AG04449 (cell line): ENCODE measurements around the gene ZSCAN12.
A peak's percentile ranks its signal among the peaks of the same experiment; 100 is the strongest.

ENCODE experiments used
- CTCF ChIA-PET: fragments of 350-600 bp; formaldehyde crosslinking; extraction: SDS; loops from one replicate; lab custom pipeline; 2021; ENCODE audit warnings: antibody characterized with exemption; lab: Yijun Ruan, JAX
- POLR2A ChIA-PET: fragments of 400-600, 350-600 bp; formaldehyde crosslinking; extraction: SDS; loops from one replicate; lab custom pipeline; 2020; ENCODE audit warnings: antibody characterized with exemption, inconsistent platforms; lab: Yijun Ruan, JAX
- DNase-seq: peaks from one replicate; pipeline ENCODE4 v3.0.0-alpha.2; 2010; ENCODE audit warnings: low read depth, low spot score
- H3K4me3 ChIP-seq: 2 replicates; pipeline ENCODE4 v1.5.1; 2011; ENCODE audit warnings: low read depth, mild to moderate bottlenecking, control low read depth, low read length
- CTCF ChIP-seq: IDR thresholded peaks from one replicate; pipeline ENCODE4 v1.5.1; 2011; ENCODE audit warnings: mild to moderate bottlenecking, moderate library complexity, low read length, control low read depth, inconsistent platforms; ENCODE audit not compliant: insufficient read depth; ENCODE audit errors: missing control alignments

Gene ZSCAN12

GRCh38 chr6:28335564-28336283, 63.8 kb downstream of the ZSCAN12 start, which contains the start of gene ZSCAN31:
ZSCAN31 (minus strand) TSS chr6:28336148; CDS start chr6:28329683, 6,465 bp downstream.
- peak; percentile 94 for DNase-seq

GRCh38 chr6:28335040-28335563, 64.4 kb downstream of the ZSCAN12 start:
- TF ChIP-seq CTCF: no peak
- DNase-seq: no peak
- CTCF ChIA-PET: interaction anchor here (2.0 kb wide), 1 partner anchor 21 kb away, joined by 6 read pairs; no protein-coding TSS in a partner anchor
- POLR2A ChIA-PET: interaction anchor here (0.6 to 1.7 kb wide), 11 partner anchors 21 to 1188 kb away, joined by 3 to 6 read pairs (median 3); partner anchors contain the start of genes ZKSCAN8 and ZSCAN26
- peak overlapping the region; percentile 52 for H3K4me3 ChIP-seq

More at GRCh38 chr6:28335564-28336283, 63.8 kb downstream of the ZSCAN12 start, which contains the start of gene ZSCAN31:
- H3K4me3 ChIP-seq: peak within 1 kb of the TSS; percentile 80
- no peak for TF ChIP-seq CTCF
- CTCF ChIA-PET: interaction anchor here (1.8 to 2.0 kb wide), 2 partner anchors 20 to 22 kb away, joined by 5 to 6 read pairs; no protein-coding TSS in a partner anchor
- POLR2A ChIA-PET: interaction anchor here (0.6 to 1.7 kb wide), 11 partner anchors 20 to 1189 kb away, joined by 3 to 6 read pairs (median 3); partner anchors contain the start of genes ZKSCAN8 and ZSCAN26

GRCh38 chr6:28334286-28335039, 65.1 kb downstream of the ZSCAN12 start:
- no peak for DNase-seq
- TF ChIP-seq CTCF: no peak
- no peak overlapping the region for H3K4me3 ChIP-seq
- POLR2A ChIA-PET: interaction anchor here (0.7 to 1.7 kb wide), 3 partner anchors 51 to 441 kb away, joined by 3 to 4 read pairs (median 3); partner anchors contain the start of gene ZKSCAN8
- CTCF ChIA-PET: interaction anchor here (2.0 kb wide), 1 partner anchor 22 kb away, joined by 6 read pairs; no protein-coding TSS in a partner anchor

- no peak overlapping the region for H3K4me3 ChIP-seq
- ChIA-PET POLR2A (no interaction called here), CTCF (no interaction called here)
- no peak for TF ChIP-seq CTCF
- DNase-seq: no peak
These were observed 65.9 kb downstream of the ZSCAN12 start for GRCh38 chr6:28333599-28334018.

- POLR2A ChIA-PET: no interaction called here
- DNase-seq: no peak
- CTCF ChIA-PET: interaction anchor here (1.0 kb wide), 1 partner anchor 23 kb away, joined by 4 read pairs; no protein-coding TSS in a partner anchor
- no peak overlapping the region for H3K4me3 ChIP-seq
- no peak for TF ChIP-seq CTCF
These were observed 66.5 kb downstream of the ZSCAN12 start for GRCh38 chr6:28333047-28333446.
